ENCODE measurements around the gene CYTH3.
A peak's percentile ranks its signal among the peaks of the same experiment; 100 is the strongest.

Gene CYTH3

DNA sequence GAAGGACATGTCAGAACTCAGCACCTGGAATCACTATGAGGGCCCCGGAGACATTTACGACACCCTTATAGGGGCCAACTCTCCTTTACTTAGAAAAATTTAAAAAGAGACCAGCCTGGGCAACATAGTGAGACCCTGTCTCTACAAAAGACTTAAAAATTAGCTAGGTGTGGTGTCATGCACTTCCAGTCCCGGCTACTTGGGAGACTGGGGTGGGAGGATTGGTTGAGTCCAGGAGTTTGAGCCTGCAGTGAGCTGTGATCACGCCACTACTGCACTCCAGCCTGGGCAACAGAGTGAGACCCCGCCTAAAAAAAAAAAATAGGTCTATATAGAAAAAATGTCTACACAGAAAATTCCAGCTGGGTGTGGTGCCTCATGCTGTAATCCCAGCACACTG, 7.5 kb upstream of the CYTH3 start:
- DNase-seq = no peak

DNA sequence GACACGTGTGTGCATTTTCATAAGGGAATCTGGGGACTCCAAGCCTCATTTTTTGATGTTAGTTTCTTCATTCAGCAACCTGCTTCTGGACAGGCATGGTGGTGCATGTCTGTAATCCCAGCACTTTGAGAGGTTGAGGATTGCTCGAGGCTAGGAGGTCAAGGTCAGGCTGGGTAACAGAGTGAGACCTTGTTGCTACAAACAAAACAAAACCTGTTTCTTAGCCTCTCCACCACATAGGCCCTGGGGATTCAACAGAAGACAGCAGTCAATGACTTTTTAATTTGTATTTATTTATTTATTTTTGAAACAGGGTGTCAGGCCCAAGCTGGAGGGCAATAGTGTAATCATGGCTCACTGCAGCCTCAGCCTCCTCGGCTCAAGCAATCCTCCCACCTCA, 6.9 kb upstream of the CYTH3 start:
- no peak for DNase-seq

- DNase-seq = no peak
These were observed 6.4 kb upstream of the CYTH3 start for GRCh38 chr7:6278749-6279310.

DNA sequence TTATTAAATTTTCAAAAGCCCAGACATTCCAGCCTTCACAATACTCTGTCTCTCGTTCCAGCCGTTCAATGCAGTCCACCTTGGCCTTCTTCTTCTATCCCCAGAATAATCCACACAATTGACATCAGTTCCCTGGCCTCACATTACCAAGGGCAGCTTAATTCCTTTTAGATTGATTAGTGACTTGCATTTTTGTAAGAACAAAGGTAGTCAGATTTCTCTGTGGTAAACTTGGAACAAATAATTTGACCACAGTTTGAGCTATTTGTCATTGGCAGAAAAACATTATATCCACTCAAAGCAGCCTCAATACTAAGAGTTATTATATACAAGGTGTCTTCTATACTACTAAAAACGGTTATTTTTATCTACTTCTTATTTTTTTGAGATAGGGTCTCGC, 5.1 kb upstream of the CYTH3 start:
- no peak for DNase-seq

GRCh38 chr7:6276911-6277408, 4.5 kb upstream of the CYTH3 start:
- no peak for DNase-seq

DNA sequence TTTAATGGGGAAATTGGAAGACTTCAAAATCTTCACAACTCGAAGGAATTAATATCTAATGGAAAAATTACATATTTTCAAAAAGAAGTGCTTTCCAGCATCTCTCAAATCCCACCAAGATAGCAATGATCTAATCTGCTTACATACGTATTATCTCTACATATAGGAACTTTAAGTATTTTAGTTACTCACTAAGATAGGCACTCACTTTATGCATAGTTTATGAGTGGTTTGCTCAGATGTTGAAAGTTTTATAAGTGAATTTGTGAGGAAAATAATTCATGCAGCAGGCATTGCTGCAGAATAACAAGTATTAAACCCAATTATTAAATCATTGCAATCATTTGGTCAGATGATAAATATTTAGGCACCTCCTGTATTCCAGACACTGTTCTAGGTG, 2.3 kb upstream of the CYTH3 start:
- DNase-seq = no peak

DNA sequence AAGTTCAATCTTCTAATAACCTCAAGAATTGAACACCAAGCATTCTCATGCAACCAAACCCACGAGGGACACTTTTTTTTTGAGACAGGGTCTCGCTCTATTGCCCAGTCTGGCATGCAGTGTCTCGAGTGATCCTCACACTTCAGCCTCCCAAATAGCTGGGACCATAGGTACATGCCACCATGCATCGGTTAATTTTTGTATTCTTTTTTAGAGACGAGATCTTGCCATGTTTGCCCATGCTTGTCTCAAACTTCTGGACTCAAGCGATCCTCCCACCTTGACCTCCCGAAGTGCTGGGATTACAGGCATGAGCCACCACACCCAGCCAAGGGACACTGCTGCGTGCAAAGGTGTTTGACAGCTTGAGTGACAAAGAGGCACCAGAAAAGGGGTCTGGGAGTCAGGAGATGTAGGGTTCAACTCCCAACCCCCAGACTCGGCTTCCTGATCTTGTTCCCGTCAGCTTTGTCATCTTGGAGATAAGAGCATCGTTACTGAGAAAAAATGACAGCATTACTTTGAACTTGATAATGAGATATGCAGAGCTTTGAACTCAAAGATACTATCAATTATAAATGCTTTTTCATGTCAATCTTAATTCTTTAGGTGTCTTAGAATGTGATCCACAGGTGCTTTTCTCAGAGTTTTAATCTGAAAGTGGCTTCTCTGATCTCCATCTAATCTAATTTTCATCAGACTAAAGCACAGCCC, 1.6 kb upstream of the CYTH3 start:
- no peak for DNase-seq

DNA sequence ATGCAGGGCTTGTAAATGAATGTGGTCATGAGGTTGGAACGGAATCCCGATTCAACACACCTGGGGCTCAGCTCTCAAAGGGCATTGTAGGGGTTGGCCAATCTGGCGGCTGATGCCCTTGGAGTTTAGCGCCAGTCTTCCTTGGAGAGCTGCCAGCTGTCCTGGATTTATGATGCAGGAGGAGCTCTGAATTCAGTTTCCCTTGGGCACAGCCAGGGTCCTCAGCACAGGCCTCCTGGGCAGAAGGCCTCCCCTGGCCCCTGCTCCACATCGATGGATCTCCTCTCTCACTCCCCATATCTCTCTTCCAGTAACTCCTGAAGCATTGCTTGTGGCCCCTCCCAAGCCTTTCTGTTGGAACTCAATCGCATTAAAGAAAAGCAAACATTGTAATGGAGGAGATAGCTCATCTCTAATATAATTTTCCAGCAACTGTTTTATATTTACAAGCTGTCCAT, 985 bp upstream of the CYTH3 start:
- DNase-seq = no peak

DNA sequence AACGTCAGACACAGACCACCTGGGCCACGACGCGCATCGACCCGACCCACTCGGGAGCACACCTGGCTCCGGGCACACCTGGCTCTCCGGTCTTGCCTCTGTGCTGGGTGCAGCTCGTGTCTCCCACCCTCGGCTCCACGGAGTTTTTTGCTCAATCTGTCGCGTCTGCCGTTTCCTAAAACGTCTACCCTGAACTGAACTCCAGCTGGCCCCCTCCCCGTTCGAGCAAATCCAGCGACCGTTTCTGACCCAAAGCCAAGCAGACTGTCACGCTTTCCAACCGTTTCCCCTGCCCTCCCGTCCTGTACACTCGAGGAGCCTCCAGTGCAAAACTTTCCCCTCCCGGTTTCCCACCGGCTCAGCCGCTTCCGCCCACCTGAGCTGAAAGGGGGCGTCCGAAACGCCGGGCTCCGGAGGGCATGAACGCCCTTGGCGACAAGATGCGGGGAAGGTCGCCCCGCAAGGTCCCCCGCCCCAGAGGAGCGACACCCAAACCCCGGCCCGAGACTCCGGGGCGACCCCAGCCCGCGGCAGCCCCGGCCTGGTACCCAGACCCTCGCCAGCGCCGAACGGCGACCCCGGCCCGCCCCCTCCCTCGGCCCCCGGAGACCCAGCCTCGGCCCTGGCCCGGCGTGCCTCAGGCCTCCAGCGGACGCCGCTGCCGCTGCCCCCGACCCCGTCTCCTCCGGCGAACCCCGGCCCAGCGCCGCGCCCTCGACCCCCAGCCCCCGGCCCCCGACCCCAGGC, 557 bp downstream of the CYTH3 start:
- DNase-seq = peak in 1 of 5 experiments; percentile 7

DNA sequence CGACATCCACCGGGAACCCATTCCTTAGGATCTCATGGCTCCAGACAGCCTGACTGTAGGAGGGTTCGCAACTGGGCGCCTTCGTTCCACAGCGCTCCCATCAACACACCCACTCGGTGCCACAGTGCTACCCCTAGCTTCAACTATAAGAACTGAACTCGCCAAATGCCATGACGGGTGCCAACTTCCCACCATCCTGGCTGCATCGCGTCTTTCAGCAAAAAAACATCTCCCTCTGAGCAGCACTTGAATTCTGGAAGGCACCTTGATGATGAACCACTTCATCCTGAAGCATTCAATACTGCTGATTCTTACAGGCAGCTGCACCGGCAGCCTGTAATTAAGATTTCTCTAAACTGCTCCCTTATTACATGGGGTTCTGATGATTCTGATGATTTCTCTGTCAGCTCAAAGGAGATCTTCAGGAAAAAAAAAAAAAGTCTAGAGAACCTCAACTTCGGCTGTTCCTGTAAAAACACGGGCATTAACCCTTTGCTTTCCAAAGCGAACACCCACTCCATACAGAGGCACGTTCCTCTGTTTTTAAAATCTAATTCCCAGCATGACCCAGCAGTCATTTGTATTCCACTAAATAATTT, 1.3 kb downstream of the CYTH3 start:
- peak in 4 of 5 experiments; percentile 13 to 36 (median 22) for DNase-seq

GRCh38 chr7:6269527-6269926, 2.9 kb downstream of the CYTH3 start:
- no peak for DNase-seq

DNA sequence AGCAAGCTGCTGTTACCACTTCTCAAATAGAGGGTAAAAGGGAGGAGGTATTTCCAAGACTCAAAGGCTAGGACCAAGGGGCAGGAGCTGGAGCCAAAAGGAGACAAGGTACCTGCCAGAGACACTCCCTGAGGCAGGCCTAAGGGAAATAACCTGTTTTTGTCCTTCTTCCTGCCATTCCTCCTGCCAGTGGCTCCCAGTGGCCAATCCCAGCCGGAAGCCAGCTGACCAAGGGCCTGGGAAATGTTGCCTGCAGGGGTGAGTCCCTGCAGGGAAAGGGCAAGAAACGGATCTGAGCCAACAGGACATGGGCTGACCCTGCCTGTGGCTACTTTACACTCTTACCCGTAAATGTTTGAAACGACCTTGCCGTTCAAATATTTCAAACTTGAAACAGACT, 3.5 kb downstream of the CYTH3 start:
- DNase-seq = no peak

- no peak for DNase-seq
These were observed 4.2 kb downstream of the CYTH3 start for GRCh38 chr7:6268023-6268900.

GRCh38 chr7:6266699-6267098, 5.7 kb downstream of the CYTH3 start:
- no peak for DNase-seq

DNA sequence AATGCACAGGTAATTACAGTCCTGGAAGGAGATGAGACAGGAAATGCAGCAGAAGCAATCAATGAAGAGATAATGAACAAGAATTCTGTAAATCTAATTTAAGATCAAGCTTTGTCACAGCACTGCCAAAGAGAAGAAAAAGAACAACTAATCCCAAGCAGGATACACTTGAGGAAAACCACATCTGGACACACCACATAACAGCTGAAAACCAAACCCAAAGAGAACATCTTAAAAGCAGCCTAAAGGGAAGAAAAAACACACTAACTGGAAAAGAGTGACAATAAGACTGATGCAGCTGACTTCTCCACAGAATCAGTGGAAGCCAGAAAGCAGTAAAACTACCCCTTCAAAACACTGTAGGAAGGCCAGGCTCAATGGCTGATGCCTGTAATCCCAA, 10.2 kb downstream of the CYTH3 start:
- DNase-seq = no peak

DNA sequence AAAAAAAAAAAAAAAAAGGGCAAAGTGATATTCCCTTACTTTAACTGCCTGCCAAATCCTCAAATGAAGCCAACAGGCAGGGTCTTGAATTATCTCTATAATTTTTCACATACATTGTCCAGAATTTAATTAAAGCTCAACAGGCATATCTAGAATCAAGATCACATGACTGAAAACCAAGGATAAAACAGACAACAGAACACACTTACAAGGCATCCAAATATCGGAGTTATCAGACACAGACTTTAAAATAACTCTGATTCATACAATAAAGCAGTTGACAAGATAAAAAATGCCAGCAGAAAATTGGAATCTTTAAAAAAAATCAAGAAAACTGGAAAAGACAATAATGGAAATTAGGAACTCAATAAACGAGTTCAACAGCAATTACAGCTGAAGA, 10.7 kb downstream of the CYTH3 start:
- no peak for DNase-seq

DNA sequence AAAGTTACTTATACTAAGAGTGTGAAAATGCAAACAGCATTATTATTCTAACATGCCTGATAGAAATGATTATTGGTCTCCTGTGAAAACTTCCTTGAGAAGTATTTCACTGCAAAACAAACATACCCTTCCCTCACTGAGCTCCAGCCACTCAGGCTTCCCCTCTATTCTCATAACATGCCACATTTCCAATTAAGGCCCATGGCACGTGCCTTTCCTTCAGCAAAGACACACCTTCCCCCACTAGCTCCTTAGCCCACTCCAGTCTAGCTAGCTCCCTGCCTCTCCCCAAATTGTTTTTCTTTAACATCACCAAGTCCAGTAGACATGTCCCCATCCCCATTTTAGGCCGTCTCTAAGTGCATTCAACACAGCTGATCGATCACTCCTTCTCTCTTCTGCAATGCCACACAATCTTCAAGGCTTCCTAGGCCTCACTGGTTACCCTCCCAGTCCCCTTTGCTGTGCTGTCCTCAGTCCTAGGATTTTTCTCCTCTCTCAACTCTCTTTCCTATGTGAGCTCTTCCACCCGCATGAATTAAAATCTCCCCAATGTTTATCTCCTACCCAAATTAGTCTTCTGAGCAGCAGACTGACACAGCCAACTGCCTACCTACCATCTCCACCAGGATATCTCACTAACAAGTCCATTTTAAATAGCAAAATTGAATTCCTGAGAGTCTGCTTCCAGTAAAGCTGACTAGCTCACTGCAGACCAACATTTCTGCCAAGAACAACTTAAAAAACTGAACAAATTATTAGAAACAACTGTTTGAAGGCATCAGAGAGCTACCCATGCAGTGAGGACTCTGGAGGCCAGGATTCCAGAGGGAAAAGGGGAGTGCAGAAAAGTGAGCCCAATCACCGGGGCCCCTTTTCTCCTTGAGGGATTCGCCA, 11.9 kb downstream of the CYTH3 start:
- no peak for DNase-seq

- DNase-seq = no peak
These were observed 13.2 kb downstream of the CYTH3 start for GRCh38 chr7:6259257-6259656.

DNA sequence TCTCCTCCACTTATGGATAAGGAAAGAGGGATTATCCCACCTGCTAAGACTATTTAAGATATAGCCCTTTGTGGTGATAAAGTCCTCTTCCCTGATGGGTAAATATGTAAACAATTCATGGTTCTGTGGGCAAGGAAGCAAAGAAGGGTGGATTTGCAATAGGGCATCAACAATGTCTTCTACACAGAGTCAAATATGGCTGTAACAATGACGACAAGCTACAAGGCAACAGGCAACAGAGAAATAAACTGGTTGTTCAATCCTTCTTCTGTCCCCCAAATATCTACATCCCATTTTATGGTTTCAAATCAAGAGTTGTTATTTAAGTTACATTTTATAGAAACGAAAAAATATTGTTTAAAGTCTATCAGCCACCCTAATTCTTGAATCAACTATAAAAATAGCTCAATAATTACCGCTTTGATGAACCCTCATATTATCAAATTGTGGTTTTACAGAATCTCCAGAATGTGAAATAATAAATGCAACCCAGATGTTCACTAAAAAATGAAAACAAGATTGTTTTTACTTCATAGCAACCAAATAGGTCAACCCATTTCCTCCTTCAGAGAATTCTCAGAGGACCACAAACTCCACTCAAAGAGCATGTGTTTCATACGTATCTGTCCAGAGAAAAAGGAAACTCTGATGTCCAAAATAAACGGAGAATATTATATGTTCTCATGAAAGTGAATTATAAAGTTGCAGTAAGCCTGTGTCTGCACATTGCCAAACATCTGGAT, 13.8 kb downstream of the CYTH3 start:
- no peak for DNase-seq

- DNase-seq = no peak
These were observed 14.7 kb downstream of the CYTH3 start for GRCh38 chr7:6257675-6258074.

All from T-helper 2 cell (primary cell).